Stimulated activated CD4-positive, alpha-beta T cell treated with anti-CD3 and anti-CD28 coated beads, TNF-alpha, amount 100 ng/mL, for 48 hours (primary cell): ENCODE data around the gene PRDM11.

Experiments
- DNase-seq, 3 donors: peaks; one replicate each; pipeline ENCODE4 v3.0.0-alpha.2; 2020; ENCODE audit warnings: low read depth in 3 of 3

Gene PRDM11

DNA sequence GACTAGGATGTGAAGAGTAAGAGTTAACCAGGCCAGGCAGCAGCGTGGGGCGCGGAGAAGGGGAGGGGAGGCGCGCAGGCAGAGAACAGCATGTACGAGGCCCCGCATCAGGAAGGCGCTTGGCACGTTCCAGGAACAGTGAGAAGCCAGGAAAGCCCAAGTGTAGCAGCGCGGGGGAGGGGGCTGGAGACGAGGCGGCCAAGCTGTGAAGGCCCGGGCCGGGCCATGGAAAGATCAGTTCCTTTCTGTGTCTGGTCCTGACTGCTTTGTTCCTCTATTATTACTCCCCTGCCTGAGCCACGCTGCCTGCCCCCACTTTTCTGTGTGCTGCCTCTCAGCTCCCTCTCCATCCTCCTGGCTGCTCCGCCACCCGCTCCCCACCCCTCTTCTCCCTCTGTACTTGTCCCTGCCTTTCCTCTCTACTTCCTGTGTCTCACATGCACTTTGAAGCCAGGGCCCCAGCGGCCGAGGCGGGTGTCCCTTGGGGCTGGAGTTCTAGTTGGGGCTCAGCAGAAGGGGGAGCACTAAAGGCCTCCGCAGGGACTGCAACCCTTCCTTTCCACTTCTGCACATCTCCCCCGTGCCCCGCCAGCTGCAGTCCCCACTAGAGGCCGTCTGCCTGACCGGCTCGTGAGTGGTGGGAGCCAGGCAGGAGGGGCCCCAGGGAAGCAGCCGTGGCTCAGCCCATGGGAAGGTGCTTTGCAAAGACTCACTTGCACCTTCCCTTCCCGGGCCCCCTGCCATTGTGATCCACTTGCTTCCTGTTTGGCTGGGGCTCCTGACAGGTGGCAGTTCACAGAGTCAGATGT is 63.7 kb downstream of the PRDM11 start:
- DNase-seq: no peak

GRCh38 chr11:45210846-45211245 is 64.4 kb downstream of the PRDM11 start:
- DNase-seq: no peak

DNA sequence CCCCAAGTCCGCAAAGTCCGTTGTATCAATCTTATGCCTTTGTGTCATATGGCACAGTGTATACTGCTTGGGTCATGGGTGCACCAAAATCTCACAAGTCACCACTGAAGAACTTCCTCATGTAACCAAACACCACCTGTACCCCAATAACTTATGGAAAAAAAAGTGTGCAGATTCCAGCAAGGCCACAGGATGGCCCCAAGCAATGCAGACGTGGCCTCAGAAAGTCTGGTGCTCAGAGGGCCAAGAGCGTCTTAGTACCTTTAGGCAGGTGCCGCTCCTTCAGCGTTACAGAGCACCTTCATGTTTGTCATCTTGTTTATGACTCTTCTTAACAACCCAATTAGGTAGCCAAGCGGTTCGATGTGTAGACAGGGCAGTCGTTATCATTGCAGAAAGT is 65.3 kb downstream of the PRDM11 start:
- no peak for DNase-seq

GRCh38 chr11:45212566-45213315 is 66.3 kb downstream of the PRDM11 start:
- DNase-seq: no peak

- no peak for DNase-seq
Measured at GRCh38 chr11:45213316-45213665, 66.9 kb downstream of the PRDM11 start.

DNA sequence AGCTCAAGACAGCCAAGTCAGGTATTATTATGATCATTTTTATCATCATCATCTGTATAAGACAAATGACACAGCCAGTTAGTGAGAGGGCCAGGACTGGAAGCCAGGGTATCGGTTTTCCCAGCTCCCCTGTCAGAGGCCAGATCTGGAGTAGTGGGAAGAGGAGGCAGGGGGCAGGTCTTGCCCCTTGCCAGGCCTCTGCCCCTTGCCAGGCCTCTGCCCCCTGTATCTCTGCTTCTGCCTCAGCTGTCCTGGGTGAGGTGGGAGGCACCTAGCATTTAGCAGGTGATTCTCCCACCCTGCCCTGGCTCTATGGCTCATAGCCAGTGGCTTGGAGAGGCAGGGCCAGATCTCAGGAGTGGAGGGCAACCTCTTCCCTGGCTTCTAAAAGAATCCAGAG is 67.3 kb downstream of the PRDM11 start:
- DNase-seq: no peak

- DNase-seq: no peak
Measured at GRCh38 chr11:45215098-45215865, 68.8 kb downstream of the PRDM11 start.

- no peak for DNase-seq
Measured at GRCh38 chr11:45216031-45216430, 69.6 kb downstream of the PRDM11 start.

DNA sequence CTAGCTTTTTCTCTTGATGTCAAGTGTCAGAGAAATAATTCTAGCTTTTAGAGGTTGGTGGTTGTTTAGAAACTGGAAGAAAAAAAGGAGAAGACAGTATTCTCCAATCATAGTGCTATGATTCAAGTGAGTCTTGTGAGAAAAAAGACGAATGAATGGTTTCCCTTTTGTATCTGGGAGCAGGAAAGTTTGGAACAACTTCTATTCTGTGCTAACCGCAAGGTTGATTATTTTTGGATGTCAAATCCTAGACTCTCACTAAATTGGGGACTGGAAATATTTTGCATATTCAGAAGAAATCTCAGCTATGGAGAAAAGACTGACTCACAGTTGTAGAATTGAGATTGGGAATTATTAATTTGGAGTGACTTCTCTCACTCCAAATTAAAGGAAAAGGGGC is 70.5 kb downstream of the PRDM11 start:
- DNase-seq: no peak

- DNase-seq: no peak
Measured at GRCh38 chr11:45217991-45218390, 71.6 kb downstream of the PRDM11 start.

GRCh38 chr11:45218705-45219104 is 72.3 kb downstream of the PRDM11 start:
- no peak for DNase-seq

DNA sequence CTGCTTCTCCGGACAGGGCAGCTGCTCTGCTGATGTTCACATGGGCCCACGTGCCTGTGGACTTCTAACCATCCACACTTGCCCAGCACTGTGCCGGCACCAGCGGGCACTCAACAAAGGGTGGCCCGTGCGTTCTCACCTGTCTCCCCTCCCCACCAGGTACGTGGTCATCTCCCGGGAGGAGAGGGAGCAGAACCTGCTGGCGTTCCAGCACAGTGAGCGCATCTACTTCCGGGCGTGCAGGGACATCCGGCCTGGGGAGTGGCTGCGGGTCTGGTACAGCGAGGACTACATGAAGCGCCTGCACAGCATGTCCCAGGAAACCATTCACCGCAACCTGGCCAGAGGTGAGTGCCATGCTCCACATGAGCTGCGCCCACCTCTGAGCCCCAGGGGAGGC is 73.0 kb downstream of the PRDM11 start:
- DNase-seq: no peak

DNA sequence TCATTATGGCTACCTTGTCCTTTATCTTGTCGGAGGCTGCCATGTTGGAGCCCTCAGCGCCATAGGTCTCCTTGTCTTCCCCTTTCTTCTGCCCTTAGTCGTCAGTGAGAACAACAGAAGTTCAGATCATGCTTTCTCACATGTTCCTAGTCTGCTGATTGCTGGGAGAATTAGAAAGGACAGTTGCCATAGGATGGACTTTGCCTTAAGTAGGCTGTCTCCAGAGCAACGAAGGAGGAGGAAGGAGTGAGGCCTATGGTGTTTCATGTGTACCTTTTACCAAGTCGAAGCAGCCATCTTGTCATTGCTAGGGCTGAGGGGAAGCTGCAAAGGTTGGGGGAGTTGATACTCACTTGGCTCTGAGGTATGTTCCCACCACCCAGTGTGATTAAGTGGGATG is 77.1 kb downstream of the PRDM11 start:
- no peak for DNase-seq

- no peak for DNase-seq
Measured at GRCh38 chr11:45224766-45225165, 78.3 kb downstream of the PRDM11 start.

GRCh38 chr11:45225277-45225676 is 78.8 kb downstream of the PRDM11 start:
- no peak for DNase-seq

DNA sequence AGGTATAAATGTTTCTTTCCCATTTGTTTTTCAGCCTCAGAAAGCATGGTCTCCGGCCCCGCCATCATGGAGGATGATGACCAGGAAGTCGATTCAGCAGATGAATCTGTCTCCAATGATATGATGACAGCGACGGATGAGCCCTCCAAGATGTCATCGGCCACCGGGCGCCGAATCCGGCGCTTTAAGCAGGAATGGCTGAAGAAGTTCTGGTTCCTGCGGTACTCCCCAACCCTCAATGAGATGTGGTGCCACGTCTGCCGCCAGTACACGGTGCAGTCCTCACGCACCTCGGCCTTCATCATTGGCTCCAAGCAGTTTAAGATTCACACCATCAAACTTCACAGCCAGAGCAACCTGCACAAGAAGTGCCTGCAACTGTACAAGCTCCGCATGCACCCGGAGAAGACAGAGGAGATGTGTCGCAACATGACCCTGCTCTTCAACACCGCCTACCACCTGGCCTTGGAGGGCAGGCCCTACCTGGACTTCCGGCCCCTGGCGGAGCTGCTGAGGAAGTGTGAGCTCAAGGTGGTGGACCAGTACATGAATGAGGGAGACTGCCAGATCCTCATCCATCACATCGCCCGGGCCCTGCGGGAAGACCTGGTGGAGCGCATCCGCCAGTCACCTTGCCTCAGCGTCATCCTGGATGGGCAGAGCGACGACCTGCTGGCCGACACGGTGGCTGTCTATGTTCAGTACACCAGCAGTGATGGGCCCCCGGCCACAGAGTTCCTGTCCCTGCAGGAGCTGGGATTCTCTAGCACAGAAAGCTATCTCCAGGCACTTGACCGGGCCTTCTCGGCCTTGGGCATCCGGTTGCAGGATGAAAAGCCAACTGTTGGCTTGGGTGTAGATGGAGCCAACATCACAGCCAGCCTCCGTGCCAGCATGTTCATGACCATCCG is 79.8 kb downstream of the PRDM11 start:
- DNase-seq: no peak

- no peak for DNase-seq
Measured at GRCh38 chr11:45226901-45227300, 80.5 kb downstream of the PRDM11 start.

- DNase-seq: no peak
Measured at GRCh38 chr11:45227836-45228235, 81.4 kb downstream of the PRDM11 start.

GRCh38 chr11:45229401-45230020 is 83.1 kb downstream of the PRDM11 start:
- no peak for DNase-seq

DNA sequence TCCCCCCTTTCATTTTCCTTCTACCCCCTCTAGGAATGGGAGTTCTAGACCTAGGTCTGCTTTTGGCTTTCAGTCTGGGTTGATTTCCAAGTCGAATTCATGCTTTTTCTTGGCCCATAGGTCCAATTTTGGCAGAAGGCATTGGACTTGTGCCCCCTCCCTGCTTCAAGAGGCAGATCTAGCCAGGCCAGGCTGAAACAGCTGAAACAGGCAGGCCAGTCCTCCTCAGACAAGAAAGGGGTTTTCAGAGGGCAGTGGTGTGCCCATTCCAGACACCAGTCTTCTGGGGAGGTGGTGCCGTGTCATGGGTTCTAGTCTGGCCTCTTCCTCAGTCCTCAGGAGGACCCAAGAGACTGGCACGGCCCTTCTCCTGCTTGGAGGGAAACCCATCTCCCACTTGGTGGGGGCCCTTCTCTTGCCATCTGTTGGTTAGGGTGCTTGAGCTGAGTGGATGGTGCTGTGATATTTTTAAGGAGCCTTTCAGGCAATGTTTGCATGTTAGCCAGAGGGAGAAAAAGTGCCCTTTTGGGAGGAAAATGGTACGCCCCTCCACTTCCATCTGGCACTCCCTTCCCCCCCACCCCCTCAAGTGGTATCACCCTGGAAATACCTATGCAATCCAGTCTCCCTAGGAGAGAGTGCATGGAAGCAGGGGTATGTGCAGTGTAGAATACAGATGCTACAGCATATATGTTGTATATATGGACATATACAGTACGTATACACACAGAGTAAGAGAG is 86.1 kb downstream of the PRDM11 start:
- DNase-seq: no peak
